Measurements from ENCODE around the gene SIN3B. TPM values are rescaled to one million over a fixed set of nuclear protein-coding genes. Genes with fewer than 3 reads are reported as not detected.

The SIN3B gene
- total and polyA plus RNA-seq, 2 donors from 2014 or later, result 12.2 to 62.0 TPM

DNA sequence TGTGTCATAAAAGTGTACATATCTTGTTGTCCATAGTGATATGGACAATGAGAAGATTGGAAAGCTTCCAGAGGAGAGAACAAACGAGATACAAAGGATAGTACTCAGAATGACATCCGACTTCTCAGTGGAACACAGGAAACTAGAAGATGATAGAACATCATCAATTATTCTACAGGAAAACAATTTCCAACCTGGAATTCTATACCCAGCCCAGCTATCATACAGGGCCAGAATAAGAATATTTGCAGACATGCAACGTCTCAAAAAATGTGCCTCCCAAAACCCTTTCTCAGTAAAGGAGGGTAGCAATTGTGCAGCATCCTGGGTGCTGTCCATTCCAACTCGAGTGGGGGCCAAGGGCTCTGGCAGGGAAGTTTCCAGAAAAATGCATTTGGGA, 83.6 kb downstream of the SIN3B start:
- Histone ChIP-seq H3K9me3 (ENCODE audit: control insufficient read depth in 2 of 3, insufficient read depth in 1 of 3, low read length in 3 of 3) (peaks cover 0 to 15% (median 4%) of the 10 kb centered on the region in 3 donors), H3K4me1 (ENCODE audit: control insufficient read depth in 2 of 3, insufficient read depth in 2 of 3, low read depth in 1 of 3, low read length in 3 of 3) (no peaks in the 10 kb centered on the region), H3K27ac (ENCODE audit: low read depth in 2 of 2, low read length in 2 of 2) (no peak overlapping the region), H3K4me3 (ENCODE audit: low read length in 3 of 3) (no peak overlapping the region), H3K27me3 (ENCODE audit: control insufficient read depth, insufficient read depth, low read length) (no peaks in the 10 kb centered on the region), H3K9ac (ENCODE audit: low read length in 3 of 3) (no peak overlapping the region), H3K36me3 (ENCODE audit: control insufficient read depth in 2 of 3, insufficient read depth in 3 of 3, low read length in 3 of 3) (no peaks in the 10 kb centered on the region)
- TF ChIP-seq, protein P1, sequence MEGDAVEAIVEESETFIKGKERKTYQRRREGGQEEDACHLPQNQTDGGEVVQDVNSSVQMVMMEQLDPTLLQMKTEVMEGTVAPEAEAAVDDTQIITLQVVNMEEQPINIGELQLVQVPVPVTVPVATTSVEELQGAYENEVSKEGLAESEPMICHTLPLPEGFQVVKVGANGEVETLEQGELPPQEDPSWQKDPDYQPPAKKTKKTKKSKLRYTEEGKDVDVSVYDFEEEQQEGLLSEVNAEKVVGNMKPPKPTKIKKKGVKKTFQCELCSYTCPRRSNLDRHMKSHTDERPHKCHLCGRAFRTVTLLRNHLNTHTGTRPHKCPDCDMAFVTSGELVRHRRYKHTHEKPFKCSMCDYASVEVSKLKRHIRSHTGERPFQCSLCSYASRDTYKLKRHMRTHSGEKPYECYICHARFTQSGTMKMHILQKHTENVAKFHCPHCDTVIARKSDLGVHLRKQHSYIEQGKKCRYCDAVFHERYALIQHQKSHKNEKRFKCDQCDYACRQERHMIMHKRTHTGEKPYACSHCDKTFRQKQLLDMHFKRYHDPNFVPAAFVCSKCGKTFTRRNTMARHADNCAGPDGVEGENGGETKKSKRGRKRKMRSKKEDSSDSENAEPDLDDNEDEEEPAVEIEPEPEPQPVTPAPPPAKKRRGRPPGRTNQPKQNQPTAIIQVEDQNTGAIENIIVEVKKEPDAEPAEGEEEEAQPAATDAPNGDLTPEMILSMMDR (IDR thresholded peaks at IDR 0.05; ENCODE audit: borderline replicate concordance, extremely low read depth, insufficient read depth), result no peak
- DNase-seq (no peak), FAIRE-seq (no peak)
- intact Hi-C loops (cut with DNase I), result no loop called here

- no peaks in the 10 kb centered on the region for H3K4me1 ChIP-seq (ENCODE audit: control insufficient read depth in 2 of 3, insufficient read depth in 2 of 3, low read depth in 1 of 3, low read length in 3 of 3)
- TF ChIP-seq, protein P1 (IDR thresholded peaks at IDR 0.05; ENCODE audit: borderline replicate concordance, extremely low read depth, insufficient read depth), result no peak
- no peak overlapping the region for H3K9ac ChIP-seq (ENCODE audit: low read length in 3 of 3)
- H3K36me3 ChIP-seq (ENCODE audit: control insufficient read depth in 2 of 3, insufficient read depth in 3 of 3, low read length in 3 of 3), result no peaks in the 10 kb centered on the region
- intact Hi-C loops (cut with DNase I), result no loop called here
- peak in 1 of 5 donors; percentile 38 for DNase-seq
- FAIRE-seq, result no peak
- H3K27me3 ChIP-seq (ENCODE audit: control insufficient read depth, insufficient read depth, low read length), result no peaks in the 10 kb centered on the region
- no peak overlapping the region for H3K4me3 ChIP-seq (ENCODE audit: low read length in 3 of 3)
- peaks cover 0 to 15% (median 4%) of the 10 kb centered on the region in 3 donors for H3K9me3 ChIP-seq (ENCODE audit: control insufficient read depth in 2 of 3, insufficient read depth in 1 of 3, low read length in 3 of 3)
- H3K27ac ChIP-seq (ENCODE audit: low read depth in 2 of 2, low read length in 2 of 2), result no peak overlapping the region
Measured at GRCh38 chr19:16914421-16914820, 85.2 kb downstream of the SIN3B start.

- no peak for DNase-seq
- Histone ChIP-seq H3K27me3 (ENCODE audit: control insufficient read depth, insufficient read depth, low read length) (no peaks in the 10 kb centered on the region), H3K9me3 (ENCODE audit: control insufficient read depth in 2 of 3, insufficient read depth in 1 of 3, low read length in 3 of 3) (peaks cover 0 to 19% (median 4%) of the 10 kb centered on the region in 3 donors), H3K4me1 (ENCODE audit: control insufficient read depth in 2 of 3, insufficient read depth in 2 of 3, low read depth in 1 of 3, low read length in 3 of 3) (no peaks in the 10 kb centered on the region), H3K9ac (ENCODE audit: low read length in 3 of 3) (no peak overlapping the region), H3K36me3 (ENCODE audit: control insufficient read depth in 2 of 3, insufficient read depth in 3 of 3, low read length in 3 of 3) (no peaks in the 10 kb centered on the region), H3K27ac (ENCODE audit: low read depth in 2 of 2, low read length in 2 of 2) (no peak overlapping the region), H3K4me3 (ENCODE audit: low read length in 3 of 3) (no peak overlapping the region)
- FAIRE-seq, result no peak
- intact Hi-C loops (cut with DNase I), result no loop called here
- TF ChIP-seq, protein P1 (IDR thresholded peaks at IDR 0.05; ENCODE audit: borderline replicate concordance, extremely low read depth, insufficient read depth), result no peak
Measured at GRCh38 chr19:16915135-16915534, 85.9 kb downstream of the SIN3B start.

GRCh38 chr19:16915734-16916133, 86.5 kb downstream of the SIN3B start:
- no peak overlapping the region for H3K27ac ChIP-seq (ENCODE audit: low read depth in 2 of 2, low read length in 2 of 2)
- H3K9ac ChIP-seq (ENCODE audit: low read length in 3 of 3), result no peak overlapping the region
- TF ChIP-seq, protein P1 (IDR thresholded peaks at IDR 0.05; ENCODE audit: borderline replicate concordance, extremely low read depth, insufficient read depth), result no peak
- H3K9me3 ChIP-seq (ENCODE audit: control insufficient read depth in 2 of 3, insufficient read depth in 1 of 3, low read length in 3 of 3), result peaks cover 0 to 19% (median 4%) of the 10 kb centered on the region in 3 donors
- no peak for FAIRE-seq
- no peak for DNase-seq
- H3K4me3 ChIP-seq (ENCODE audit: low read length in 3 of 3), result no peak overlapping the region
- H3K27me3 ChIP-seq (ENCODE audit: control insufficient read depth, insufficient read depth, low read length), result no peaks in the 10 kb centered on the region
- no peaks in the 10 kb centered on the region for H3K4me1 ChIP-seq (ENCODE audit: control insufficient read depth in 2 of 3, insufficient read depth in 2 of 3, low read depth in 1 of 3, low read length in 3 of 3)
- intact Hi-C loops (cut with DNase I), result no loop called here
- no peaks in the 10 kb centered on the region for H3K36me3 ChIP-seq (ENCODE audit: control insufficient read depth in 2 of 3, insufficient read depth in 3 of 3, low read length in 3 of 3)
